ENCODE results near the gene TCEA3.

TCEA3 gene

GRCh38 chr1:23366598-23366997 is 58.0 kb downstream of the TCEA3 start:
- no peak for DNase-seq

- no peak for DNase-seq
These were observed 58.4 kb downstream of the TCEA3 start for GRCh38 chr1:23366146-23366545.

- DNase-seq, result peak in 1 of 3 experiments; percentile 23
These were observed 62.3 kb downstream of the TCEA3 start for GRCh38 chr1:23362218-23362713.

- DNase-seq, result no peak
These were observed 66.2 kb downstream of the TCEA3 start for GRCh38 chr1:23358310-23358875.

DNA sequence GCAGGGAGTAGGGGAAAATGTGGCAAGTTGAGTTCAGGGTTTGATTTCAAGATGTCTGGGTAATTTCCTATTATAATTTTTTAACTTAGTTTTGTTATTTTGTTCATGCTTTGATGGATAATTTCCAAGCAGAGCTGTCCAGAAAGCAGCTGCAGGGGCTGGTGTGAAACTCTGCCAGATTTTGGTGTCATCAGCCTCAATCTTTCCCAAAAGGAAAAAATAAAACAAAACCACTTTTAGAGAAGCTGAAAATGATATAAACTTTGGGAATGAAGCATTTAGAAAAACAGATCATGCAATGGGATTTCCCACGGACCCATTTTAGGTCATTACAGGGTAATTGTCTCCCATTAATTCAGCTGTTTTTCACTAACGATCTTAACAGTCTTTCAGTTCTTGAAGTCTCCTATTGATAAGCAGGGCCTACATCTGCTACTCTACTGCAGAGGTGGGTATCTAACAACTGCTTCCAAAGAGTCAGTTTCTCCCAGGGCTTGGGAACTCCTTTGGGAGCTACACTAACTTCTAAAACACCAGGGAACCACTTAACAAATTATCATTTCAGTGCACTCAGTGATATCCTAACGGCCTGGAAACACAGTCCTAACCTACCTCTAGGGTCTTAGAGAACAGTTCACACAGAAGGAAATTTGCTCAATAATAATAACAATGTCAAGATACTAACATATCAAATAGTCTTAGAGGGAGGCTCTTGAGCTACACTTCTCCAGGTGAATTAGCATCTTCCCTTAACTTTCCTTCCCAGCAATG is 67.2 kb downstream of the TCEA3 start:
- DNase-seq, result no peak

DNA sequence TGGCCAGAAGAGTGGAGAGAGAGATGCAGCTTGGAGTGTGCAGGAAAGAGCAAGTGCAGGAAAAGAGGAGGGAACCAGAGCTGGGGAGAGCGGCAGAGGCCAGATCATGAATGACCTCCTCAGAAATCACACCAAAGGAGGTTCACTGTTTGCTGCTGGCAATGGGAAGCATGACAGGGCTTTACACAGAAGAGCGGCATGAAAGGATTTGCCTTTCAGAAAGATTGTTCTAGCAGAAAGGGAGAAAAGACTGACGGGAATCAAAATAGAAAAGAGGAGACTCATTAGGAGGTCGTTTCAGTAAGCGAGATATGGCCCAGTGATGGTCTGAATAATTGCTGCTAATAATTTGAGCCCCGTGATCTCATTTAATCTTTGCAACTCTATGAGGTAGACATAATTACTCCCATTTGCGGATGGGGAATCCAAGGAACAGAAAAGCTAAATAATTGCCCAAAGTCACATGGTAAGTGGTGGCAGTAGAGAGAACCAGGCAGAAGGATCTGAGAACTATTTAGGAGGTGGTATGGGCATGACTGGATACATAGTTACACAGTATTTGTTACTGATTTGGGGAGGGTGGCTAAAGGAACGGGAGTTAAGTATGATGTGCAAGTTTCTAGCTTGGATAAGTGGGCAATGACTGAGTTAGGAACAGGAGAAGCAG is 67.9 kb downstream of the TCEA3 start:
- no peak for DNase-seq

DNA sequence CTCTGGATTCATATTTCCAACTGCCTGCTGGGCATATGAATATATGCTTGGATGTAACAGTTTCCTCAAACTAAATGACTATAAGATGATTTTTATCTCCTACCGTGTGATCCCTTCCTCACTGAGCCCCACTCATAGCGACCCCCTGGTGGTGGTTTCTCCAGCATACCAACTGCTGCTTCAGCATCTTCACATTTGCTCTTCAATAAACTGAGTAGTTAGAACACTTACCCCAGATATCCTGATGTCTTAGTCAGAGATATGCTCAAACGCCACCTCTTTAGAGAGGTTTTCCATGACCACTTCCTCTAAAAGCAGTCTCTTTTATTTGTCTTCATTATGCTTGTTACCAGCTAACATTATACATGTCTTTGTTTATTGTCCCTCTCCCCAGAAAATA is 70.3 kb downstream of the TCEA3 start:
- no peak for DNase-seq

- DNase-seq, result no peak
These were observed 72.4 kb downstream of the TCEA3 start for GRCh38 chr1:23352096-23352695.

DNA sequence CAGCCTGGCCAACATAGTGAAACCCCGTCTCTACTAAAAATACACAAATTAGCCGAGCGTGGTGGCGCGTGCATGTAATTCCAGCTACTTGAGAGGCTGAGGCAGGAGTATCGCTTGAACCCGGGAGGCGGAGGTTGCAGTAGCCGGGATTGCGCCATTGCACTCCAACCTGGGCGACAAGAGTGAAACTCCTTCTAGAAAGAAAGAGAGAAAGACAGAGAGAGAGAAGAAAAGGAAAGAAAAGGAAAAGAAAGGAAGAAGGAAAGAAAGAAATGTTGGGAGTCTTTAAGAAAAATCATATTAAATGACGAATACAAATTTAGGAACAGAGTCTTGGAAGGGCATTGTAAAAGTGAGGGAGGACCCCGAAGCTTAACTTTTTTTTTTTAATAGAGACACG is 78.6 kb downstream of the TCEA3 start:
- no peak for DNase-seq

- DNase-seq, result no peak
These were observed 79.5 kb downstream of the TCEA3 start for GRCh38 chr1:23344987-23345472.

DNA sequence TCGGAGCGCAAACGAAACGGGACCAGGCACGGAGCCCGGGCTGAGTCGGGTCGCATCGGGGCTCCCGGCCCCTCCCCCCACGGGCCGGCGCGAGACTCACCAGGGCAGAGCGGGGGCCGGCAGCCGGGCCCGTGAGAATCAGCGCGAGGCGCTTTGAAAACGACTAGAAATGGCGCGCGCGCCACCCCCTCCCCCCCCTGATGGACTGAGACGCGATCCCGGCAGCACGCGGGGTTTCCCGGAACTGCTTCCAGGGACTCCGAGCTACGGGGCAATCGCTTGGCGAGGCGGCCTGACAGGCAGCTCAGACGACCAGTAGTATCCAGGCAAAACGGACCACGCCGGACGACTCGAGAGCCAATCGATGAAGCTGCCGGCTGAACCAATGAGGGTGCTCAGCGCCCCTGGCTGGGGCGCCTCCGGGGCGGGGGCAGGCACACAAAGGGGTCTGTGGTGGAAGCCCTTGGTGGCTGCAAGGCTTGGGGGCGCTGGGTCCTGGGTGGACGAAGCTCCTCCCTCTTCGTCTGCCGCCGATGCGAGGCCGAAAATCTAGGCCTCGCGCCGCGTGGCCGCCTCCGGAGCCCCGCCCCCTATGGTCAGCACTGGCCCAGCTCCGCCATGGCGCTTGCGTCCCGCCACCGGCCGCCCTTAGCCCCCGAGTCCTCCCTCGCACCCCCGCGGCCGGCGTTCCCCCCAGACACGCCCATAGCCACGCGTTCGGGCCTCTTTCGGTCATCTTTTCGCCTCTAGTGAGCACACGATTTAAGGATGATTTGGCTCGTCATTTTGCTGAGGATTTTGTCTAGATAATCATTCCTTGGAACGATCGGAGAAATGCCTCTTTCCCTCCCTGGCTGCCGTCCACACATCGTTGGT is 80.2 kb downstream of the TCEA3 start, which contains the start of gene HNRNPR:
HNRNPR (minus strand) TSS at position 174 of the 876 bp plus-strand sequence. CDS start 3,276 bp downstream, outside the sequence.
- DNase-seq, result peak; percentile 99 to 100 (median 99)

DNA sequence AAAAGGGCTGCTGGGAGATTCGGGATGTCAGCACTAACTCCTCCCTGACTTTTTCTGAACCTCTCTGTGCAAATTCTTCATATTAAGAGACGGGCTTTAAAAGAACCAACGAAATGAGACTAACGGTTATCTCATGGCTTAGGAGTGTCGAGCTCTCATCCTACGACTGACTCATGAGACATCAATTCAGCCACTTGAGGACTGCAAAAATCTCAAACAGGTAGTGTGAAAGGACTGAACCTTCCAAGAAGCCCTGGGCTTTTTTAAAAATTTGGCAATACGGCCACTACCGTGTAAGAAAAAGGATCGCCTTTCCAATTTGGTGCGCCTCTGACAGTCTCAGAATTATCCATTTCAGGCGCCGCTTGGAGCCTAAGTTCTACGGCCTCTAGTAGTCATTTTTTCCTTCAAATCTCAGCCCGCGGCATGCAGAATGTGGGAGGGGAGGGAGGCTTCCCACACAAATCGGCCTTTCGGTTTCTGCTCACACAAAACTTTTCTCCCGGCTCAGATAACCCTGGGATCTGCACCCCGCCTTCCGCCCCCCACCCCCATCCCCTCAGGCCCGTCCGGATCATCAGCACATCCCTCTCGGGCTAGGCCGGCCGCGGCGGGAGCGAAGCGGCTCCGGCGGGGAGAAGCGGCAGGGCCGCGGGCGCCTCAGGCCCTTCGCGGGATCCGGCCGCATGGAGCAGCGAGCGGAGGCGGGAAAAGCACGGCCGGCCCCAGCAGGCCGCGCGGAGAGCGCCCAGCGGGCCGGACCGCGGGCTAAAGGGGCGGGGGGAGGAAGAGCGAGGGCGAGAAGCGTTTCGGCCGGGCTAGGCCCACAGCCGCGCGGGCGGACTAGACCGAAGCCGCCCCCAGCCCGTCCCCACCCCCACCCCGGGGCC is 81.1 kb downstream of the TCEA3 start:
- peak in 2 of 3 experiments; percentile 43 to 74 for DNase-seq

DNA sequence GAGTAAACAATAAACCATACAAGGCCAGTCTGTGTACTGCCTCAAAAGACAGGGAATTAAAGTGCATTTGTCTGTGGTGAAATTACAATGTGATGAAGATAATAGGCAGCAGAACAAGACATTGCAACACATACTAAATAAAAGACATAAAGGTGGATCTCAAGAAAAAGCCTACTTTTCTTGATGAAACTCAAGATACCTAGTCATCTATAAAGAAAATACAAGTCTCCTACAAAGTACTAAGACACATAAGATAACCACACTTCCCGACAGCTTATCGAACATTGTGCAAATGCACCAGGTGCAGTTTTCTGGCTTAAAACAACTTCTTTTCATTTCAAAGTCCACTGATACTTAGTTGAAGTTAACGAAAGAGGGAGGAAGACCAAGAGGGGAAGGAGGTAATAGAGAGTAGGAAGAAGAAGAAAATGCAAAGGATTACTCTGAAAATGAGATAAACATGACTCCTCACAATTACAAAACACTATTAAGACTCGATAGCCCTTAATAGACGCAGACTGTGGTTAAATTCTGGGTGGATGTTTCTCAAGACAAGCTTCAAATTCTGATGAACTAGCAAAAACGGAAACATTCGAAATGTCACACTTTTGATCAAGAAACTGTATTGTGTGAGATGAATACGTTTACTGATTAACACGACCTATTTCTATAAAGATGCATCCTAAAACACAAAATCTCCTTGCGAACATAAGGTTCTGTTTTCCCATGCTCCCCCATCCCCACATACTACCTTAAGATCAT is 82.4 kb downstream of the TCEA3 start:
- peak in 1 of 3 experiments; percentile 37 for DNase-seq

- DNase-seq, result no peak
These were observed 84.9 kb downstream of the TCEA3 start for GRCh38 chr1:23339632-23340031.

- no peak for DNase-seq
These were observed 86.7 kb downstream of the TCEA3 start for GRCh38 chr1:23337869-23338268.

GRCh38 chr1:23331713-23332112 is 92.8 kb downstream of the TCEA3 start:
- no peak for DNase-seq
